Upper lobe of right lung (tissue), 1 donor: ENCODE data around the gene PTPRS. TPM values are rescaled to one million over a fixed set of nuclear protein-coding genes. Genes with fewer than 3 reads are reported as not detected.

Experiments
- ATAC-seq: fragments of 200-7000 bp; cut with Tn5 transposase; one replicate; pipeline ENCODE4 v1.9.1; 2020; ENCODE audit warnings: mild to moderate bottlenecking, moderate library complexity
- DNase-seq: peaks from one replicate; pipeline ENCODE4 v3.0.0-alpha.2; 2020
- H3K27ac ChIP-seq: fragments of 200-600 bp; one replicate; pipeline ENCODE4 v1.8.0; 2022
- H3K27me3 ChIP-seq: fragments of 200-600 bp; one replicate; pipeline ENCODE4 v1.8.0; 2022; ENCODE audit warnings: mild to moderate bottlenecking
- H3K36me3 ChIP-seq: fragments of 200-600 bp; one replicate; pipeline ENCODE4 v1.8.0; 2022
- H3K4me1 ChIP-seq: fragments of 200-600 bp; one replicate; pipeline ENCODE4 v1.8.0; 2022
- H3K4me3 ChIP-seq: fragments of 200-600 bp; one replicate; pipeline ENCODE4 v1.8.0; 2022; ENCODE audit warnings: mild to moderate bottlenecking
- H3K9me3 ChIP-seq: fragments of 200-600 bp; one replicate; pipeline ENCODE4 v1.8.0; 2022
- CTCF ChIP-seq: fragments of 200-600 bp; IDR thresholded peaks from one replicate; pipeline ENCODE4 v1.8.0; 2022; ENCODE audit warnings: antibody characterized with exemption
- intact Hi-C: fragments of 100-400 bp; cut with DNase I; formaldehyde crosslinking; loops from one replicate; pipeline ENCODE4 v1.11.0; 2022
- total RNA-seq: library from RNA; stranded (reverse); fragmentation: NEBNext Ultra II Directional; extraction: Animal tissue kit (Norgen Biotek cat#: 25700); gene quantifications from one replicate; pipeline ENCODE4 v1.2.1, GENCODE V29; 2021
- donor health status: DM: no; HTN: yes; CAD: no; lungs with severe emphysema.

PTPRS gene
- total RNA-seq, 1 donor from 2014 or later: 131 TPM

GRCh38 chr19:5342573-5343201 is 2.1 kb upstream of the PTPRS start:
- Histone ChIP-seq H3K27ac (no peak overlapping the region), H3K9me3 (no peaks in the 10 kb centered on the region), H3K4me1 (peaks cover 10% of the 10 kb centered on the region), H3K27me3 (peaks cover 21% of the 10 kb centered on the region), H3K36me3 (no peaks in the 10 kb centered on the region), H3K4me3 (no peak overlapping the region)
- intact Hi-C loops: no loop called here
- no peak for TF ChIP-seq CTCF
- DNase-seq: no peak
- ATAC-seq: no peak

DNA sequence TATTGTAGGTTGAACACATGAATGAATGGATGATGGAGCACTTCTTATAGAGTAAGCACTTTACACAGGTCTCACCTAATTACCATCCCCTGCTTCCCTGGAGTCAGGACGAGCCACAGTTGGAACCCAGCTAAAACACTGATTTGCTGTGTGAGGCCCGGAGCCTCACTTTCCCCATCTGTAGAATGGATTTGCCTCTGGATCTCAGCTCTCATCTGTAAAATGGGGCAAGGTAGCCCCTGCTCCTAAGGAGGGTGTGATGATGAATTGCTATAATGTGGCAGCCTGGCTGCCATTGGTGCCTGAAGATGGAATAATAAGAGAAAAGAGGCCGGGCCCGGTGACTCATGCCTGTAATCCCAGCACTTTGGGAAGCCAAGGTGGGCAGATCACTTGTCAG is 1.4 kb upstream of the PTPRS start:
- H3K4me1 ChIP-seq: peaks cover 10% of the 10 kb centered on the region
- TF ChIP-seq CTCF: no peak
- intact Hi-C loops: no loop called here
- peaks cover 28% of the 10 kb centered on the region for H3K27me3 ChIP-seq
- no peaks in the 10 kb centered on the region for H3K36me3 ChIP-seq
- H3K4me3 ChIP-seq: no peak overlapping the region
- H3K27ac ChIP-seq: no peak overlapping the region
- DNase-seq: no peak
- no peak for ATAC-seq
- no peaks in the 10 kb centered on the region for H3K9me3 ChIP-seq

GRCh38 chr19:5341448-5341820 is 822 bp upstream of the PTPRS start:
- H3K4me3 ChIP-seq: no peak overlapping the region
- DNase-seq (no peak), ATAC-seq (no peak)
- no peak overlapping the region for H3K27ac ChIP-seq
- TF ChIP-seq CTCF: no peak
- H3K36me3 ChIP-seq: no peaks in the 10 kb centered on the region
- no peaks in the 10 kb centered on the region for H3K9me3 ChIP-seq
- intact Hi-C loops: no loop called here
- H3K4me1 ChIP-seq: peaks cover 10% of the 10 kb centered on the region
- H3K27me3 ChIP-seq: peaks cover 33% of the 10 kb centered on the region

DNA sequence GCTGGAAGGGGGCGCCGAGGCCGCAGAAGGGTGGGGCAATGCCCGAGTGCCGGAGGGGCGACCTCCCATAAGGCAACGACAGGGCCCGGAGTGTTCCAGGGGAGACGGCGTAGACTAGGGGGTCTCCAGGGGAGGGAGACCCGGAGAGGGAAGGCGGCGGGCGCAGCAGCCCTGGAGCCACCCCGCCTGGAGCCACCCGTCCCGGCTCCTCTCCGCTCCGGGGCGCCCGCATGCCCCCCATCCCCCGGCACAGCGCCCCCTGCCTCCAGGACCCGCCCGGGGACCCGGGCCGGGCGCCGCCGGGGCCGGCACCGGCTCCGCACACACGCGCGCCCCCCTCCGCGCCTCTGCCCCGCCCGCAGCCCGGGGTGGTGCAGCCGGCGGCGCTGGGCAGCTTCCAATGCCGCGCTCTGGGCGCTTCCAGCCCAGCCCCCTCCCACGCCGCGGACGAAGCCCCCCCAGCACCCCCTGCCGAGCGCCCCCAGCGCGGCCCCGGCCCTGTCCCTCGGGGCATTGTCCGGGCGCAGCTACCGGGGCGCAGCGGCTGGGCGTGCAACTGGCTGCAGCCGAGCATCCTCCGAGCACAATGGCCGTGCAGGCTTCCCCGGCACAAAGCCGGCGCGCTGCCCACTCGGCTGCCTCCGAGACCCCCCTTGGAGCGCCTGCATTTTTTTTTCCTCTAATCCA is 519 bp downstream of the PTPRS start:
- no peak overlapping the region for H3K27ac ChIP-seq
- TF ChIP-seq CTCF: no peak
- intact Hi-C loops: no loop called here
- peaks cover 10% of the 10 kb centered on the region for H3K4me1 ChIP-seq
- H3K27me3 ChIP-seq: peaks cover 45% of the 10 kb centered on the region
- DNase-seq: no peak
- ATAC-seq: peak; percentile 18
- H3K4me3 ChIP-seq: peak overlapping the region; percentile 49
- H3K9me3 ChIP-seq: no peaks in the 10 kb centered on the region
- no peaks in the 10 kb centered on the region for H3K36me3 ChIP-seq

- no peak for TF ChIP-seq CTCF
- H3K27me3 ChIP-seq: peaks cover 52% of the 10 kb centered on the region
- peak overlapping the region; percentile 49 for H3K4me3 ChIP-seq
- H3K27ac ChIP-seq: no peak overlapping the region
- H3K36me3 ChIP-seq: no peaks in the 10 kb centered on the region
- H3K9me3 ChIP-seq: no peaks in the 10 kb centered on the region
- no peak for ATAC-seq
- intact Hi-C loops: no loop called here
- H3K4me1 ChIP-seq: peaks cover 10% of the 10 kb centered on the region
- DNase-seq: no peak
Observed at GRCh38 chr19:5339198-5339949, 1.2 kb downstream of the PTPRS start.
